Stimulated activated CD8-positive, alpha-beta memory T cell treated with anti-CD3 and anti-CD28 coated beads, Interleukin-4, amount 100 ng/mL, for 24 hours (primary cell): ENCODE measurements around the gene KCNH1.
"Not testable (repeated sequence)": the region's sequence is repeated elsewhere in the genome, so short reads cannot be mapped to it uniquely, and the experiment has no call there.

Experiments used
- DNase-seq: peaks from one replicate; pipeline ENCODE4 v3.0.0-alpha.2; 2020; ENCODE audit warnings: low read depth

KCNH1 gene

GRCh38 chr1:210684466-210685294, 449.3 kb downstream of the KCNH1 start:
- DNase-seq, result no peak

- no peak for DNase-seq
Measured at GRCh38 chr1:210683403-210684047, 450.4 kb downstream of the KCNH1 start.

GRCh38 chr1:210681158-210681557, 452.8 kb downstream of the KCNH1 start:
- no peak for DNase-seq

- DNase-seq, result no peak
Measured at GRCh38 chr1:210678306-210678705, 455.6 kb downstream of the KCNH1 start.

DNA sequence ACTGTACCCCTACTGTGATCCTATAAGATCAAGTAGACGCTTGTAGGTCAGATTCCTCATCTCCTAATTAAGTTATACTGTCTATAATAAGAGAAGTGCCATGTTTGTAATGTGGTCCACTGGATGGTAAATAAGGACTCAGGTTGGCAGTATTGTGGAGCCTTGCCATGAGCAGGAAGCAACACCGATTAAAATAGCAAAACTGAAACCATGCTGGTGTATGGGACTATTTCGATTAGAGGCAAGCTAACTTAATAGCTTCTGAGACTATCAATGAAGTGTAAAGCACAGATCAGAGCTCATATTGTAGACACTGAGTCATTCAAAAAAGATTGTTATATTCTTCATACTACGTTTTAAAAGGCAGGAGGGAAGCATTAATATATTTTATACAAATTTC, 456.4 kb downstream of the KCNH1 start:
- DNase-seq, result no peak

DNA sequence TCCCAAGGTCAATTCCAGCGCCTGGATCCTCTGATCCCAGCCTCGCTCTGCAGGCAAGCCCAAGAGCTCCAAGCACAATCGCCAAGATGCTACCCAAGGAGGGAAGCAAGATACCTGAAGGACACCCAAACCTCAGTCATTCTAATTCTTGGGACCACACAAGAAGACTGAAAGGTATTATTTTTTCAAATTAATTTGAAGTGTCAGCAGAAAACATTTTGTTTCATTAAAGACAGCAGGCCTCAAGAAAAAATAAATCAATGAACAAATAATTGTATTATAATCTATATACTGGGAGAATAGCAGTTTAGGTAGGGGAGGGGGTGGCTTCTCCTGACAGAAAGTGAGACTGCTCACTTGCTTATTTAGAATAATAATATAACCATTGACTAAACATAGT, 457.4 kb downstream of the KCNH1 start:
- DNase-seq, result no peak

DNA sequence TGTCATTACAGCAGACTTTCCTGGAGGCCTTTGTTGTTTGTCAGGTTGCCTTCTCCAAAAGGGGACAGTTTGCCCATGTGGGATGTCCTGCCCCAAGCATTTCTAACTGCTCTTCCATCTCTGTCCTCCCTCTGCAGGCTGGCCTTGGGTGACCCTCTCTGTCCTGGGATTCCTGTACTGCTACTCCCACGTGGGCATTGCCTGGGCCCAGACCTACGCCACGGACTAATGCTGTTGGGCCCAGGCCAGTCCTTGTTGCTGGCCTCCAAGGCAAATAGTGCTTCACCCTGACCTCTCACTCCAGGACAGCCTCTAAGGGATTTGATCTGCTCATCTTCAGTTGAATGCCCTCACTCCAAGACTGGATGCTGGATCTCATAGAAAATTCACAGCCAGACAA, 459.8 kb downstream of the KCNH1 start:
- DNase-seq, result no peak

GRCh38 chr1:210669951-210670350, 464.0 kb downstream of the KCNH1 start:
- DNase-seq, result no peak

GRCh38 chr1:210663730-210664573, 470.0 kb downstream of the KCNH1 start:
- no peak for DNase-seq

DNA sequence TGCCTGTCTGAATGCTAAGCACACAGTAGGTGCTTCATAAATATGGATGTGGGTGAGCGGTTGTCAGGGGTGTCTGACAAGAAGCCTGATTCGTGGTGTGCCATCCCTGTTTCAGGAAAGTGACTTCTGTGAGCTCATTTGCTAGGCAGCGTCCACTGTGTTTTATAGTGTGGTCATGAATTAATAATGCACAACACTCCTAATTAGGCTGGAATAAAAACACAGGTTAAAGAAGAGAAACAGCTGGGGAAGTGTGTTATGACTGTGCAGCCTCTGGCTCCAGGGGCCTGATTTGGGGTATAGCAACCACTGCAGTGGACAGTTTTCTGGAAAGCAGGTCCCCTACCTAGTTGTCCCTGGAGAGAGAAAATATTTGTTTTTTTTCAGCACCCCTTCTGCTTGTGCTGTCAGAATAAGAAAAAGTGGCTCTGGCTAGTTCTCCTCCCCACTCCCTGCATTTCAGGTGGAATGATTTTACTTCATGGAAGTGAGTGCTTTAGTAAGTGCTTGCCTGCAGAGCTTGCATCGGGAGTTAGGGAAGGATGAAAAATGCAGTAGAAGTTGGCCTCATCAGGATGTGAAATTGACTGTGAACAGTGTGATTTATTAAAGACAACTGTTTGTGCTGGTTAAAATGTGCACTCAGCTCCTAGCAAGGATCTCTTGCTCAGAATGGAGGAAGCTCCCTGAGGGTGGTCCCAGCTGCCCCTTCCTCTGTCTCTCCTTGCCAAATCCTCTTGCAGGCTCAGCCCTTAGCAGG, 471.5 kb downstream of the KCNH1 start:
- no peak for DNase-seq

- not testable (repeated sequence) for DNase-seq
Measured at GRCh38 chr1:210661520-210661919, 472.4 kb downstream of the KCNH1 start.

DNA sequence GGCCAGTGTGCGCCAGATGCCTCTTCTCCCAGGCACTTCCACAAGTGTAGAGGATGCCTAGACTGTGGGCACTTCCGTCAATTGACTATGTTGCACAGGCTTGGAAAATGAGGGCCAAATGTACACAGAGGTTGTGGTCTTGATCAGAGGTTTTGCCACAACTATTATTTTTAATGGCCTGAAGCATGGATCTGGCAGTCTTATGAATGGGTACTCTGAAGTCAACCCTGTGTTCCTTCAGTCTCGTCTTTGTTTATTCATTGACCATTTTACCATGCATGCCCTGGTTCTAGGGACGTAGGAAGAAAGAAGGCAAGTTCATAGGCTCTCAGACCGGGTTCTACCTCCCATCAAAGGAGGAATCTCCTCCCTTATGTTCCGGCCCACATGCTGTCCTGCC, 476.1 kb downstream of the KCNH1 start:
- no peak for DNase-seq

GRCh38 chr1:210655511-210655910, 478.4 kb downstream of the KCNH1 start:
- no peak for DNase-seq

DNA sequence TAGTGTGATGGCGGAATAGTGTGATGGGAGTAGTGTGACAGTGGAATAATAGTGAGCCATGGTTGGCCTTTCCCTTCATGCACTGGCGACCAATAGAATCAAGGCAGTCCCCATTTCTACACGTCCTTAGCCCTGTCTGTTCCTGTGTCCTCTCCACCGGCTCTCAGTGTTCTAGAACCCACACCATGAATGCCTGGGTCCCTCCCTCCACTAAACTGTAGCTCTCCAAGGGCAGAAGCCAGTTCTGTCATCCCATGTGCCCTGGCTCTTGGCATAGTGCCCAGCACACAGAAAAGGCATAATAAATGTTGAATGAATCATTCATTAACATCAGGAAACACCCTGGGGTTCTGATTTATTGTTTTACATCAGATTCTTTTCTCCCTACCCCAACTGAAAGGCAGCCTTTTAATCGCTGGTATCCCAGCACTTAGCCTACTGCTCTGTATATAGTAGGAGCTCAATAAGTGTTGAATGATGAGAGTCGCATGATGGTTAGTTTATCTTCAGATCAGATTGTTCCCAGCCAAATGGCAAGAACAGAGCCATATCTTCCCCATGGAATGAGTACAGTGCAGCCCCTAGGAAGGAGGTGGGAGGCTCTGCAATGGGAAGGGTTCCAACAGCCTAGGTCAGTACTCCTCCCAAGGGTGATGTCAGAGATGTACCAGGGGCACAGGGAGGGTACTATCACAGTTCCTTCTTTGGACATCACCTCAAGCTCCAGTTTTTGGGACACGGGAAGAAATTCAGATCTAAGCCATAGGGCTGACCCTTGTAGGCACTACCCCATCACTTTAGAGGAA, 479.6 kb downstream of the KCNH1 start:
- no peak for DNase-seq

DNA sequence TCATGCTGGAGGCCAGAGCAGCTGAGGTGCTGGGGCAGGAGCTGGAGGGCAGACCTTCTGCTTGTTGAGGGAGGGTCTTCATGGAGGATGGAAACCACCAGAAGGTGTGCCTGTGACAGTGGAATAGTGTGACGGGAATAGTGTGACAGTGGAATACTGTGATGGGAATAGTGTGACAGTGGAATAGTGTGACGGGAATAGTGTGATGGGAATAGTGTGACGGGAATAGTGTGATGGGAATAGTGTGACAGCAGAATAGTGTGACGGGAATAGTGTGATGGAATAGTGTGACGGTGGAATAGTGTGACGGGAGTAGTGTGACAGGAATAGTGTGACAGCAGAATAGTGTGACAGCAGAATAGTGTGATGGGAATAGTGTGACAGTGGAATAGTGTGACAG, 480.2 kb downstream of the KCNH1 start:
- DNase-seq, result no peak

DNA sequence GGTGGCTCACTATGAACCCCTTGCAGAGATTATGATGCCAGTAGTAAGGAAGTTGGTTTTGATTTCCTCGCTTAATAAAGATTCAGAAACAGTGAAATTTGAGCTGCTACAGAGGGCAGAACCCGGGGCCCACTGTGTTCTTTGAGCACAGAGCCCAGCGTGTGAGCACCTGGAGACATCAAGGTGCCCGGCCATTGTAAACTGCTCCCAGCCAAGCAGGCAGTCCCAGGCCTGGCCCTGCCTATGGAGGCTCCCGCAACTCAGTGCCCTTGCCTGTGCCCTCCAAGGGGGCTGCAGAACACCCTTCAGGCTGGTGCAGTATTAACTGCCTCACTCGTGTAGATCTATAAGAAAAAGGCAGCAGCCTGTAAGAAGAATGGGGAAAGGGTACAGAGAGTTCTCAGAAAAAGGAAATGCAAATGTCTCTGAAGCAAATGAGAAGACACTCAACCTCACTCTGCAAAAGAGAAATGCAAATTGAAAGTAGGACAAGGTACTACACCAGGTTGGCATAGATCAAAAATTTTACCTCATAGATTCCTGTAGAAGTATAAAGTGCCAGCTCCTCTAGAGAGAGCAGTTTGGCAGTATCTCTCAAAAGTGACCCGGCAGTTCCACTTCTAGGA, 481.5 kb downstream of the KCNH1 start:
- DNase-seq, result no peak

GRCh38 chr1:210650403-210650802, 483.5 kb downstream of the KCNH1 start:
- DNase-seq, result no peak

- no peak for DNase-seq
Measured at GRCh38 chr1:210648588-210649269, 485.2 kb downstream of the KCNH1 start.

DNA sequence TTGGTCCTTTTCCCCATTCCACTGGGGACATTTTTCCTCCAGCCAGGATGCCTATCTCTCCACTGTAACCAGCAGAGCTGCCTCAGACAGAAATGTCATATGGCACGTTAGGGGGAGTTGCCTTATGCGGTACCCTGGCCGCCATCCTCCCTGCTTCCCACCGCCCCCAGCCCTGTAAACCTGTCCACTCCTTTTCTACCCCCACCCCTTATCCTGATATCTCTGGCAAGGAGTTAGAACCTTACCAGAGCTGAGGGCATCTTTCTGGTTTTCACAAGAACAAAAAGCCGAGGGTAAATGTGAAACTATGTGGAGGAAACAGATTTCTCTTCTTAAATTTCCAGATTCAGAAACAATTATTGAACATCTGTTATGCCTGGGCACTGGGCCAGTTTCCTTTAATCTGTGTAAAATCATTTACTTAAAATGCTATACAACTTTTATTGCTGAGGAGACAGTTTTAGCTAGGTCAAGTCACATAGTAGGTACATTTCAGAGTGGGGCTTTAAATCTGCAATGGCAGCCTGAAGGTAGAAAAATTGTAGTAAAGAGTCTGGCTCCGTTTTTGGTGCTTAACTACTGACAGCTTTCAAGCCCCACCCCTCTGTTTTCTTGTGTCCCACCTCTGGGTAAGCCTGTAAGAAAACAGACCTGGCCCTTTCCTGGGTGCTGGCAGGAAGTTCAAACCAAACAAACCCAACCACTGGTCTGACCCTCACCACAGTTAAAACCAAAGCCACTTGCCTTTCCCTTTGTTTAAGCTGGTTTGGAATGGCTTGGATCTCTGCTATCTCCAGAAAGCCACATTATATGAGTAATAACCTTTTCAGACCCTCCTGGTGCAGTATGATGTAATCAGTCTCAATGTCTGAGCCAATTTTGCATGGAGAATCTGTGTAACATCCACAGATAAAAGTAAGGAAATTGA, 486.3 kb downstream of the KCNH1 start:
- DNase-seq, result no peak
